GOT3 (cell line): ENCODE measurements around the gene GIMAP2.
"Not testable (repeated sequence)": the region's sequence is repeated elsewhere in the genome, so short reads cannot be mapped to it uniquely, and the experiment has no call there.

Experiments
- DNase-seq: peaks from one replicate; lab custom pipeline; 2025; ENCODE audit warnings: mixed read lengths; lab: John Stamatoyannopoulos, UW

The GIMAP2 gene

GRCh38 chr7:150685219-150686029 lies at the start of gene GIMAP2:
Gene GIMAP2 (plus strand): TSS chr7:150685706. CDS start chr7:150687060, 1,354 bp downstream.
- no peak for DNase-seq

GRCh38 chr7:150641854-150642253 lies 43.7 kb upstream of the GIMAP2 start:
- no peak for DNase-seq

- DNase-seq: no peak
These were observed 42.6 kb upstream of the GIMAP2 start for GRCh38 chr7:150642926-150643325.

- DNase-seq: no peak
These were observed 40.1 kb upstream of the GIMAP2 start for GRCh38 chr7:150645259-150646020.

- DNase-seq: no peak
These were observed 37.0 kb upstream of the GIMAP2 start for GRCh38 chr7:150648353-150649079.

GRCh38 chr7:150649080-150649385 lies 36.5 kb upstream of the GIMAP2 start:
- DNase-seq: no peak

- no peak for DNase-seq
These were observed 30.8 kb upstream of the GIMAP2 start for GRCh38 chr7:150654692-150655091.

- no peak for DNase-seq
These were observed 29.5 kb upstream of the GIMAP2 start for GRCh38 chr7:150656047-150656446.

- DNase-seq: no peak
These were observed 28.0 kb upstream of the GIMAP2 start for GRCh38 chr7:150657526-150657925.

- no peak for DNase-seq
These were observed 24.4 kb upstream of the GIMAP2 start for GRCh38 chr7:150660939-150661613.

- DNase-seq: not testable (repeated sequence)
These were observed 22.7 kb upstream of the GIMAP2 start for GRCh38 chr7:150662821-150663220.

- no peak for DNase-seq
These were observed 21.6 kb upstream of the GIMAP2 start for GRCh38 chr7:150663802-150664494.

GRCh38 chr7:150665089-150665748 lies 20.3 kb upstream of the GIMAP2 start:
- DNase-seq: no peak

GRCh38 chr7:150665896-150666295 lies 19.6 kb upstream of the GIMAP2 start:
- DNase-seq: no peak

GRCh38 chr7:150666412-150666811 lies 19.1 kb upstream of the GIMAP2 start:
- DNase-seq: no peak

- DNase-seq: no peak
These were observed 17.0 kb upstream of the GIMAP2 start for GRCh38 chr7:150668472-150668911.

GRCh38 chr7:150668977-150669376 lies 16.5 kb upstream of the GIMAP2 start:
- no peak for DNase-seq

- not testable (repeated sequence) for DNase-seq
These were observed 13.5 kb upstream of the GIMAP2 start for GRCh38 chr7:150671798-150672585.

- DNase-seq: no peak
These were observed 9.8 kb upstream of the GIMAP2 start for GRCh38 chr7:150675714-150676113.

- DNase-seq: not testable (repeated sequence)
These were observed 9.2 kb upstream of the GIMAP2 start for GRCh38 chr7:150676276-150676675.
